HG02981 (cell line): ENCODE measurements around the gene ZNF646.

ENCODE experiments used
- ATAC-seq: cut with Tn5 transposase; IDR thresholded peaks from one replicate; pipeline ENCODE4 v1.9.1; 2021; ENCODE audit warnings: mild to moderate bottlenecking, moderate library complexity; ENCODE audit not compliant: unreplicated experiment

ZNF646 gene

GRCh38 chr16:31106509-31107464 lies 32.6 kb downstream of the ZNF646 start:
- ATAC-seq, result no peak

DNA sequence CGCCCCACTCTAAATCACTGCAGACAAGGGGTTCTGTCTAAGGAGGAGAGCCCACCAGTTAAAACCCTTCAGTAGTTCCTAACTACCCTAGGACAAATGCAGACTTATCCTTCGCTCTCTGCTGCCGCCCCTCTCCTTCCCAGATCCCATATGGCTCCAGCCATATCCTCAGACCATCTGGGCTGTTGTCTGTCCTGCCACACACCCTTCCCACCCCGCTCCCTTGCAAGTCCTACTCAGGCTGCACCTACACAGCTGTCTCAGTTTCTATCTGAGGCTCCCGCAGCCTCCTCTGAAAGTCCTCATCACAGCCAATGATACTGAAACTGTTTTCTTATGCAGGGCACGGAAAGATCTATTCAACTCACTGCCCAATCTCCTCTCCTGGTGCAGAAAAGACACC lies 33.2 kb downstream of the ZNF646 start:
- peak; percentile 49 for ATAC-seq

- ATAC-seq, result peak; percentile 67
These were observed 34.0 kb downstream of the ZNF646 start, which contains the start of gene BCKDK for GRCh38 chr16:31108035-31108793. Gene BCKDK, plus strand, starts transcription at chr16:31108386. Its CDS starts 838 bp downstream, at chr16:31109224.

DNA sequence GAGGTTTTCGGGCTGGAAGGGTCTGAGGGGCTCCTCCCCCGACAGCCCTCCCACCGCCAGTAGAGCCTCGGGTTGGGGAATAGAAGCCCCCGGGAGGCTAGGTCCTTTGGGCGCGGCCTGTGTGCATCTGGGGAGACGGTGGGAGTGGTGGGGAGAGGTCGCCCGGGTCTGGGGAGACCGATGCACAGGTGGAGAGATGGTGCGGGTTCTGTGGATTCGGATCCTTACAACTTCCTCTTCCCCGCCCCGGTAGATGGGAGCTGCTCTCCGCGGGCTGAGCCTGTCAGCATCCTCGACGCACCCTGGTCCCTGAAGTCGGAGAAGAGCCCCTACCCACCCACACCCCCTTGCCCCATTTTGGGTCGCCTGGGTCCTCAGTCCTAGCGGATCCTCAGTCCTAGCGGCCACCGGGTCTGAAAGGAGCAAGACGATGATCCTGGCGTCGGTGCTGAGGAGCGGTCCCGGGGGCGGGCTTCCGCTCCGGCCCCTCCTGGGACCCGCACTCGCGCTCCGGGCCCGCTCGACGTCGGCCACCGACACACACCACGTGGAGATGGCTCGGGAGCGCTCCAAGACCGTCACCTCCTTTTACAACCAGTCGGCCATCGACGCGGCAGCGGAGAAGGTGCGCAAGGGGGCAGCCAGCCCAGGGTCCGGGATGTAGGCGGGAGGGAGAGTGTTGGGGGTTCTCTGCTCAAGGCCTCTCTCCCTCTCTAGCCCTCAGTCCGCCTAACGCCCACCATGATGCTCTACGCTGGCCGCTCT lies 34.8 kb downstream of the ZNF646 start:
- no peak for ATAC-seq

- ATAC-seq, result no peak
These were observed 35.4 kb downstream of the ZNF646 start for GRCh38 chr16:31109622-31110021.

- no peak for ATAC-seq
These were observed 36.1 kb downstream of the ZNF646 start for GRCh38 chr16:31110106-31111034.

GRCh38 chr16:31111881-31112466 lies 37.8 kb downstream of the ZNF646 start:
- no peak for ATAC-seq

- no peak for ATAC-seq
These were observed 38.5 kb downstream of the ZNF646 start for GRCh38 chr16:31112711-31113110.

DNA sequence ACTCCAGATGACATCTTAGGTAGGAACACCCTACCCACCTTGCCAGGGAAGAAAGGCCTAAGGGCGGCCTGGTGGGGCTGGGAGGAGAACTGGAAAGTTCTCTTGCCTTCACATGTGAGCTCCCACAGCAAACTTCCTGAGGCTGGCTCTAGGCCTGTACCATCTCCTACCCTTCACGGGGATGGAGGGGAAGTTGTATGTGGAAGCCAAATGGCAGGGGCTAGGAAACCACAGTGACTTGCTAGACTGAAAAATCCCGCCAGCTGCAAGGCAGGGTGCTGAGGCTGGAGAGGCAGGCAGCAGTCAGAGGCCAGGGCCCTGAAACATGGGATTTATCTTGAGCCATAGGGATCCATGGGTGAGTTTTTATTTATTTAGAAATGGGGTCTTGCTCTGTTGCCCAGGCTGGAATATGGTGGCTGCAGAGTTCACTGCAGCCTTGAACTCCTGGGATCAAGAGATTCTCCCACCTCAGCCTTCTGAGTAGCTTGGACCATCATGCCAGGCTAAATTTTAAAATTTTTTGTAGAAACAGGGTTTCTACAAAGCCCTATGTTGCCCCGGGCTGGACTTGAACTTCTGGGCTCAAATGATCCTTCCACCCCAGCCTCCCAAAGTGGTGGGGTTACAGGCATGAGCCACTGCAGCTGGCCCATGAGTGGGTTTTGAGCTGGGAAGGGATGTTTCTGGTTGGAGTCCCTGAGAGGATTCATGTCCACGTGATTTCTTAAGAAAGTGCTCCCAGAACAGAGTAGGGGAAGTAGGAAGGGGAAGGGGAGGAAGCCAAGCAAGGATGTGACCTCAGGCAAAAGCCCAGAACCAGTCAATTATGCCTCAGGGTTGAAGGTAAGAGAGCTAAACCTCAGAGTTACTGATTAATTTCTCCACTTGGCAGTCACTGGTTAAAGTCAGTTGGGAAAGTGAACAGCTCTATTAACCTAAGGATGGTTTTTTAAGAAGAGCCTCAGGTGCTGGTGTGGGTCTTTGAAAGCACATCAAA lies 39.2 kb downstream of the ZNF646 start:
- ATAC-seq, result peak; percentile 30

- no peak for ATAC-seq
These were observed 40.2 kb downstream of the ZNF646 start for GRCh38 chr16:31114468-31114867.

DNA sequence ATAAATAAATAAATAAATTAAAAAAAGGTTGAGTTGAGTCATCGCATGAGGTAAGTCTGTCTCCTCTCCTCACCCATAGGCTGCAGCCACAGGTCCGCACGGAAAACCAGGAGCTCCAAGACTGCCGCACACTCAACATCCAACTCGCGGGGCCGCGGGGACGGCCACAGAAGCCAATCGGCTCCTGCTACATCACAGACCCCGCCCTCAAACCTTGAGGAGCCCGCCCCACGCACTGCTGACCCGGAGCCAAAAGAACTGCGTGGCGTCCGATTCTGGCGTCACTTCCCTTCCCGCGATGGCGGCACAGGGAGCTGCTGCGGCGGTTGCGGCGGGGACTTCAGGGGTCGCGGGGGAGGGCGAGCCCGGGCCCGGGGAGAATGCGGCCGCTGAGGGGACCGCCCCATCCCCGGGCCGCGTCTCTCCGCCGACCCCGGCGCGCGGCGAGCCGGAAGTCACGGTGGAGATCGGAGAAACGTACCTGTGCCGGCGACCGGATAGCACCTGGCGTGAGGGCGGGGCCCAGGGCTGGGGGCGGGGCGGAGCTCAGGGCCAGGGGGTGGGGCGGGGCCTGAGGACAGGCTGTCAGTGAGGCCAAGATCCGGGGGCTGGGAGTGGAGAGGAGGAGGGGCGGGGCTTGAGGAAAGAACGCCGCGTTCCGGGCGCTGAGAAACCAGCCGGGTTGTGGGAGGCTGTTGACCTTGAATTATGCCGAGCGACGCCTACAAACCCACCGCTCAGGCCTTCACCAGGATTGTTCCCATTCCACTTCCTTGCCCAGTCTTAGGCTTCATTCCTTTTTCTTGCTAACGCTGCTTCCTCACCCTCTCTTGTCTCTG lies 43.4 kb downstream of the ZNF646 start, which contains the start of gene KAT8:
TSS of gene KAT8 (plus strand) at position 281 of the 839 bp plus-strand sequence. CDS start at position 299, 18 bp downstream.
- ATAC-seq, result peak; percentile 85

DNA sequence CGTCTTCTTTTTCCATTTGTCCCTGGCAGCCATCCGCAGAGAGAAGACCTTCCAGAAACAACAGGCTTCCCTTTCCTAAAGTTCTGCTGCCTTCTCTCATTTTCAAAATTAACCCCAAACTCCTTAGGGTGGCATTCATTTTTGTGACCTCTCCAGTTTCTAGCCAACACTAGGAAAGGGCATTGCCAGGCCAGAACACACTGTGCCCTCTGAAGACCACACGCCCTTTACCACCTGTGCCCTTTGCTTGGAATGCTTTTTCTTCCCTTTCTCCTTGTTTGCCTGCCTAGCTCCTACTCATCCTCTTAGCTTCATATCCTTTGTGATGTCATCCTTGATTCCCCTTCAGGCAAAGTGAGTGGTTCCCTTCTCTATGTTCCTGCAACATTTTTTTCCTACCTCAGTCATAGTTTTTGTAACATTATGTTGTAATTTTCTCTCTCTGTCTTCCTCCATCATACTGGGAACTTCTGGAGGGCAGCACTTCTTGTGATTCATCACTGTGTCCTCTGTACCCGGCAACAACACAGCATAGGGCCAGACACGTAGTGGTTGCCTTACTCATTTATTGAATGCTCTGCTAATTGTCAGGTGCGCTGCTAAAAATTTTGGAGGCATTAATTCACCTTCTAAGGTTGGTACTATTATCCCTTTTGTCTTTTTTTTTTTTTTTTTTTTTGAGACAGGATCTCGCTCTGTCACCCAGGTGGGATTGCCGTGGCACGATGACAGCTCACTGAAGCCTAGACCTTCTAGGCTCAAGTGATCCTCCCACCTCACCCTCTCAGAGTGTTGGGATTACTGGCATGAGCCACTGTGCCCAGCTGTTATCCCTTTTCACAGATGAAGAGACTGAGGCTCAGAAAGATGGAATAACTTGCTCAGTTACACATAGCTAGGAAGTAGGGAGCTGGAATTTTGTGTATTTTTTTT lies 44.3 kb downstream of the ZNF646 start:
- ATAC-seq, result no peak

- ATAC-seq, result no peak
These were observed 45.9 kb downstream of the ZNF646 start for GRCh38 chr16:31120129-31120528.

GRCh38 chr16:31125844-31126243 lies 51.6 kb downstream of the ZNF646 start:
- ATAC-seq, result no peak

DNA sequence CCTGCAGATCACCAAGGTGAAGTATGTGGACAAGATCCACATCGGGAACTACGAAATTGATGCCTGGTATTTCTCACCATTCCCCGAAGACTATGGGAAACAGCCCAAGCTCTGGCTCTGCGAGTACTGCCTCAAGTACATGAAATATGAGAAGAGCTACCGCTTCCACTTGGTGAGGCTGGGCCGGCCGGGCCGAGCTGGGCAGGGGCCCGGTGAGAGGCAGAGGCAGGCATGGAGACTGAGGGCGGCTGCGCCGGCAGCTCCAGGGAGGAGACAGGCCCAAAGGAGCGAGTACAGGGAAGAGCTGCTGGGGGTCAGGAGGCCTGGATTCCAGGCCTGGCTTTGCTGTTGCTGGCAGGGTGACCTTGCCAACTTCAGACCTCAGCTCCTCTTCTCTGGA lies 53.0 kb downstream of the ZNF646 start:
- no peak for ATAC-seq
